ENCODE measurements around the gene EML2. TPM values are rescaled to one million over a fixed set of nuclear protein-coding genes. Genes with fewer than 3 reads are reported as not detected.
A peak's percentile ranks its signal among the peaks of the same experiment; 100 is the strongest.

EML2 gene
- total and polyA plus RNA-seq, 10 of the 15 experiments (the other 5 are each of a cell fraction or from before 2014, with no cell fraction given), result 1.6 to 64.0 (median 27.5) TPM

- TF ChIP-seq LARP7 (IDR thresholded peaks at IDR 0.05), result peak; percentile 63; the same call in 1 of the 2 replicates
- no peak for TF ChIP-seq CEBPB (IDR thresholded peaks at IDR 0.05; ENCODE audit: borderline replicate concordance in 1 of 2, low read depth in 2 of 2, low read length in 2 of 2)
- TF ChIP-seq NR2F1 (conservative IDR thresholded peaks at IDR 0.05), result no peak; the same call in 1 of the 2 replicates
- no peak for TF ChIP-seq MYC (IDR thresholded peaks at IDR 0.05; ENCODE audit: insufficient read depth, insufficient read length, insufficient replicate concordance, low read length, severe bottlenecking)
- no peak for TF ChIP-seq RCOR1 (conservative IDR thresholded peaks at IDR 0.05; ENCODE audit: low read depth, low read length)
- TF ChIP-seq, protein P1, sequence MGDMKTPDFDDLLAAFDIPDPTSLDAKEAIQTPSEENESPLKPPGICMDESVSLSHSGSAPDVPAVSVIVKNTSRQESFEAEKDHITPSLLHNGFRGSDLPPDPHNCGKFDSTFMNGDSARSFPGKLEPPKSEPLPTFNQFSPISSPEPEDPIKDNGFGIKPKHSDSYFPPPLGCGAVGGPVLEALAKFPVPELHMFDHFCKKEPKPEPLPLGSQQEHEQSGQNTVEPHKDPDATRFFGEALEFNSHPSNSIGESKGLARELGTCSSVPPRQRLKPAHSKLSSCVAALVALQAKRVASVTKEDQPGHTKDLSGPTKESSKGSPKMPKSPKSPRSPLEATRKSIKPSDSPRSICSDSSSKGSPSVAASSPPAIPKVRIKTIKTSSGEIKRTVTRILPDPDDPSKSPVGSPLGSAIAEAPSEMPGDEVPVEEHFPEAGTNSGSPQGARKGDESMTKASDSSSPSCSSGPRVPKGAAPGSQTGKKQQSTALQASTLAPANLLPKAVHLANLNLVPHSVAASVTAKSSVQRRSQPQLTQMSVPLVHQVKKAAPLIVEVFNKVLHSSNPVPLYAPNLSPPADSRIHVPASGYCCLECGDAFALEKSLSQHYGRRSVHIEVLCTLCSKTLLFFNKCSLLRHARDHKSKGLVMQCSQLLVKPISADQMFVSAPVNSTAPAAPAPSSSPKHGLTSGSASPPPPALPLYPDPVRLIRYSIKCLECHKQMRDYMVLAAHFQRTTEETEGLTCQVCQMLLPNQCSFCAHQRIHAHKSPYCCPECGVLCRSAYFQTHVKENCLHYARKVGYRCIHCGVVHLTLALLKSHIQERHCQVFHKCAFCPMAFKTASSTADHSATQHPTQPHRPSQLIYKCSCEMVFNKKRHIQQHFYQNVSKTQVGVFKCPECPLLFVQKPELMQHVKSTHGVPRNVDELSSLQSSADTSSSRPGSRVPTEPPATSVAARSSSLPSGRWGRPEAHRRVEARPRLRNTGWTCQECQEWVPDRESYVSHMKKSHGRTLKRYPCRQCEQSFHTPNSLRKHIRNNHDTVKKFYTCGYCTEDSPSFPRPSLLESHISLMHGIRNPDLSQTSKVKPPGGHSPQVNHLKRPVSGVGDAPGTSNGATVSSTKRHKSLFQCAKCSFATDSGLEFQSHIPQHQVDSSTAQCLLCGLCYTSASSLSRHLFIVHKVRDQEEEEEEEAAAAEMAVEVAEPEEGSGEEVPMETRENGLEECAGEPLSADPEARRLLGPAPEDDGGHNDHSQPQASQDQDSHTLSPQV (IDR thresholded peaks at IDR 0.05), result no peak
- no peak for TF ChIP-seq NR2C1 (IDR thresholded peaks at IDR 0.05)
- TF ChIP-seq, protein P2, sequence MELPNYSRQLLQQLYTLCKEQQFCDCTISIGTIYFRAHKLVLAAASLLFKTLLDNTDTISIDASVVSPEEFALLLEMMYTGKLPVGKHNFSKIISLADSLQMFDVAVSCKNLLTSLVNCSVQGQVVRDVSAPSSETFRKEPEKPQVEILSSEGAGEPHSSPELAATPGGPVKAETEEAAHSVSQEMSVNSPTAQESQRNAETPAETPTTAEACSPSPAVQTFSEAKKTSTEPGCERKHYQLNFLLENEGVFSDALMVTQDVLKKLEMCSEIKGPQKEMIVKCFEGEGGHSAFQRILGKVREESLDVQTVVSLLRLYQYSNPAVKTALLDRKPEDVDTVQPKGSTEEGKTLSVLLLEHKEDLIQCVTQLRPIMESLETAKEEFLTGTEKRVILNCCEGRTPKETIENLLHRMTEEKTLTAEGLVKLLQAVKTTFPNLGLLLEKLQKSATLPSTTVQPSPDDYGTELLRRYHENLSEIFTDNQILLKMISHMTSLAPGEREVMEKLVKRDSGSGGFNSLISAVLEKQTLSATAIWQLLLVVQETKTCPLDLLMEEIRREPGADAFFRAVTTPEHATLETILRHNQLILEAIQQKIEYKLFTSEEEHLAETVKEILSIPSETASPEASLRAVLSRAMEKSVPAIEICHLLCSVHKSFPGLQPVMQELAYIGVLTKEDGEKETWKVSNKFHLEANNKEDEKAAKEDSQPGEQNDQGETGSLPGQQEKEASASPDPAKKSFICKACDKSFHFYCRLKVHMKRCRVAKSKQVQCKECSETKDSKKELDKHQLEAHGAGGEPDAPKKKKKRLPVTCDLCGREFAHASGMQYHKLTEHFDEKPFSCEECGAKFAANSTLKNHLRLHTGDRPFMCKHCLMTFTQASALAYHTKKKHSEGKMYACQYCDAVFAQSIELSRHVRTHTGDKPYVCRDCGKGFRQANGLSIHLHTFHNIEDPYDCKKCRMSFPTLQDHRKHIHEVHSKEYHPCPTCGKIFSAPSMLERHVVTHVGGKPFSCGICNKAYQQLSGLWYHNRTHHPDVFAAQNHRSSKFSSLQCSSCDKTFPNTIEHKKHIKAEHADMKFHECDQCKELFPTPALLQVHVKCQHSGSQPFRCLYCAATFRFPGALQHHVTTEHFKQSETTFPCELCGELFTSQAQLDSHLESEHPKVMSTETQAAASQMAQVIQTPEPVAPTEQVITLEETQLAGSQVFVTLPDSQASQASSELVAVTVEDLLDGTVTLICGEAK (IDR thresholded peaks at IDR 0.05; ENCODE audit: borderline replicate concordance), result no peak
- TF ChIP-seq SMAD1 (IDR thresholded peaks at IDR 0.05; ENCODE audit: low read depth, partially characterized antibody), result no peak
- TF ChIP-seq BCL11A (IDR thresholded peaks at IDR 0.05; ENCODE audit: low read depth, low read length), result no peak
- TF ChIP-seq, protein P3, sequence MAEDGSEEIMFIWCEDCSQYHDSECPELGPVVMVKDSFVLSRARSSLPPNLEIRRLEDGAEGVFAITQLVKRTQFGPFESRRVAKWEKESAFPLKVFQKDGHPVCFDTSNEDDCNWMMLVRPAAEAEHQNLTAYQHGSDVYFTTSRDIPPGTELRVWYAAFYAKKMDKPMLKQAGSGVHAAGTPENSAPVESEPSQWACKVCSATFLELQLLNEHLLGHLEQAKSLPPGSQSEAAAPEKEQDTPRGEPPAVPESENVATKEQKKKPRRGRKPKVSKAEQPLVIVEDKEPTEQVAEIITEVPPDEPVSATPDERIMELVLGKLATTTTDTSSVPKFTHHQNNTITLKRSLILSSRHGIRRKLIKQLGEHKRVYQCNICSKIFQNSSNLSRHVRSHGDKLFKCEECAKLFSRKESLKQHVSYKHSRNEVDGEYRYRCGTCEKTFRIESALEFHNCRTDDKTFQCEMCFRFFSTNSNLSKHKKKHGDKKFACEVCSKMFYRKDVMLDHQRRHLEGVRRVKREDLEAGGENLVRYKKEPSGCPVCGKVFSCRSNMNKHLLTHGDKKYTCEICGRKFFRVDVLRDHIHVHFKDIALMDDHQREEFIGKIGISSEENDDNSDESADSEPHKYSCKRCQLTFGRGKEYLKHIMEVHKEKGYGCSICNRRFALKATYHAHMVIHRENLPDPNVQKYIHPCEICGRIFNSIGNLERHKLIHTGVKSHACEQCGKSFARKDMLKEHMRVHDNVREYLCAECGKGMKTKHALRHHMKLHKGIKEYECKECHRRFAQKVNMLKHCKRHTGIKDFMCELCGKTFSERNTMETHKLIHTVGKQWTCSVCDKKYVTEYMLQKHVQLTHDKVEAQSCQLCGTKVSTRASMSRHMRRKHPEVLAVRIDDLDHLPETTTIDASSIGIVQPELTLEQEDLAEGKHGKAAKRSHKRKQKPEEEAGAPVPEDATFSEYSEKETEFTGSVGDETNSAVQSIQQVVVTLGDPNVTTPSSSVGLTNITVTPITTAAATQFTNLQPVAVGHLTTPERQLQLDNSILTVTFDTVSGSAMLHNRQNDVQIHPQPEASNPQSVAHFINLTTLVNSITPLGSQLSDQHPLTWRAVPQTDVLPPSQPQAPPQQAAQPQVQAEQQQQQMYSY (CRISPR knock-in tag; IDR thresholded peaks at IDR 0.05), result no peak
- TF ChIP-seq SUPT20H (IDR thresholded peaks at IDR 0.05; ENCODE audit: borderline replicate concordance, control insufficient read depth, low read depth, low read length), result no peak
- no peak for TF ChIP-seq MEF2B (IDR thresholded peaks at IDR 0.05; ENCODE audit: partially characterized antibody, poor library complexity, severe bottlenecking)
- peak; percentile 49 for TF ChIP-seq RELA (IDR thresholded peaks at IDR 0.05; ENCODE audit: borderline replicate concordance, partially characterized antibody)
- TF ChIP-seq, protein P4, sequence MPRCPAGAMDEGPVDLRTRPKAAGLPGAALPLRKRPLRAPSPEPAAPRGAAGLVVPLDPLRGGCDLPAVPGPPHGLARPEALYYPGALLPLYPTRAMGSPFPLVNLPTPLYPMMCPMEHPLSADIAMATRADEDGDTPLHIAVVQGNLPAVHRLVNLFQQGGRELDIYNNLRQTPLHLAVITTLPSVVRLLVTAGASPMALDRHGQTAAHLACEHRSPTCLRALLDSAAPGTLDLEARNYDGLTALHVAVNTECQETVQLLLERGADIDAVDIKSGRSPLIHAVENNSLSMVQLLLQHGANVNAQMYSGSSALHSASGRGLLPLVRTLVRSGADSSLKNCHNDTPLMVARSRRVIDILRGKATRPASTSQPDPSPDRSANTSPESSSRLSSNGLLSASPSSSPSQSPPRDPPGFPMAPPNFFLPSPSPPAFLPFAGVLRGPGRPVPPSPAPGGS (IDR thresholded peaks at IDR 0.05; ENCODE audit: borderline replicate concordance, insufficient read depth, low read depth, low read length, poor library complexity, severe bottlenecking), result no peak
These were observed 42.3 kb upstream of the EML2 start (continued) for GRCh38 chr19:45681391-45682015.

Data from GM12878 (cell line).